ENCODE results near the gene CDKAL1.

DNA sequence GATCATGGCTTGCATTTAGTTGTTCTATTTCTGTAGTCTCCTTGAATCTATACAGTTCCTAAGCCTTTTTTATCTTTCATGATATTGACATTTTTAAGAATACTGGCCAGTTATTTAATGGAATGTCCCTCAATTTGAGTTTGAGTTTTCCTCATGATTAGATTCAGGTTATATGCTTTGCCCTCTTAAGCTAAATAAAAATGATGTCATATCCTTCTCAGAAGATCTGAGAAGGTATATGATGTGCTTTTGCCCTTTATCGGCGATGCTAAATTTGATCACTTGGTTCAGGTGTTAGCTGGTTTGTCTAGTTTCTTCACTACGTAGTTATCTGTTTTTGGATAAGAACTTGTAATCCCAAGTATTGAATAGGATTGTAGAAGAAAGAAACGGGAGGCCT, 549.5 kb downstream of the CDKAL1 start:
- no peak for TF ChIP-seq YY1 (IDR thresholded peaks at IDR 0.05; ENCODE audit: insufficient read depth, insufficient read length)
- no peak for TF ChIP-seq SUZ12 (IDR thresholded peaks at IDR 0.05; ENCODE audit: extremely low read depth, insufficient read depth, insufficient read length)
